ENCODE data around the gene BTN1A1.

- no peak for TF ChIP-seq CTCF (IDR thresholded peaks at IDR 0.05)
- no peak for TF ChIP-seq POLR2A (IDR thresholded peaks at IDR 0.05)
Observed at GRCh38 chr6:26541579-26541978, 41.5 kb downstream of the BTN1A1 start.
